ENCODE results near the gene VIPR2. TPM values are rescaled to one million over a fixed set of nuclear protein-coding genes. Genes with fewer than 3 reads are reported as not detected.
"Not testable (repeated sequence)": the region's sequence is repeated elsewhere in the genome, so short reads cannot be mapped to it uniquely, and the experiment has no call there.

The VIPR2 gene
- polyA plus RNA-seq, 1 experiment: not detected

DNA sequence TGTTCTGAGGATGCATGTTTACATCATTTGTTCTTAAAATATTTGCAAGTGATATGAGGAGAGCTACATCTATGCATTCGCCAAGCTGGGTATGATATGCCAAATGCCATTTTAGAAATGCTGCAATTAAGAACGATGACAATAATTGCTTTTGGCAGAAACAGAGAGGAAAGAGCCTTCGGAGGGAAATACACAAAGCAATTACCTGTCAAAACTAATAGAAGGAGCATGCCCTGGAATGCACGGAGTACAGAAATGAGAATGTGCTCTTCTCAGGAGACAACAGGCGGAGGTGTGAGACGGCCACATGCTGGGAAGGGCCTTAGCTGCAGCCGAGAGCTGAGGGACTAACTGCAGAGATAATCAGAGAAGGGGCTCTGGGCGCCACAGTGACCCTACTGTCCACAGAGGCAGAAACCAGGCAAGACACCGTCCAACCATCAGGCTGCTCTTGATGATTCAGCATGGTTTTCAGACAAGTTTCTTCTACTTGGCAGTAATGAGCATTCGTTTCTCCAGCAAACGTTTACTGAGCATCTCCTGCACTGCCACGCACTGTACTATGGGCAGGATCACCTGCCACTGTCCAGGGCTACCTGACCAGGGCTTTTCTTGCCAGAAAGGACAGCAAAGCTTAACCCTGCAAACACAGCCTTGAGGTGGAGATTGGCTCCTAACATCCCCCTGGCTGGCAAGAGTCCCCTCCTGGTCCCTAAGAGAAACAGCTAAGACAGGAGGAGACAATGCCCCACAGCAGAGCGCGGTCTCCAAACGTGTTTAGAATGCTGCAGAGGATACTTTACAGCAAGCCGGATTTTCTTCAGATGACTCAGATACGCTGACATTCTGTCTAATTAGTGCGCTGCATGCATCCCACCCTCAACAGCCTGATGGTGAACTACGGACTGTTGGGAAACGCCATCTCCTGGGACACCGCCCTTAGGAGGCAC is 18.1 kb downstream of the VIPR2 start:
- DNase-seq (ENCODE audit: low read depth): no peak
- Histone ChIP-seq H3K4me3 (ENCODE audit: low read depth, low read length) (no peak overlapping the region), H3K27me3 (ENCODE audit: control insufficient read depth, insufficient read depth, low read length) (no peaks in the 10 kb centered on the region), H3K36me3 (ENCODE audit: control insufficient read depth, insufficient read depth, low read length) (no peaks in the 10 kb centered on the region; the same call in 1 of the 2 replicates)
- ChIA-PET POLR2A (no interaction called here), CTCF (no interaction called here)
- TF ChIP-seq, protein P1, sequence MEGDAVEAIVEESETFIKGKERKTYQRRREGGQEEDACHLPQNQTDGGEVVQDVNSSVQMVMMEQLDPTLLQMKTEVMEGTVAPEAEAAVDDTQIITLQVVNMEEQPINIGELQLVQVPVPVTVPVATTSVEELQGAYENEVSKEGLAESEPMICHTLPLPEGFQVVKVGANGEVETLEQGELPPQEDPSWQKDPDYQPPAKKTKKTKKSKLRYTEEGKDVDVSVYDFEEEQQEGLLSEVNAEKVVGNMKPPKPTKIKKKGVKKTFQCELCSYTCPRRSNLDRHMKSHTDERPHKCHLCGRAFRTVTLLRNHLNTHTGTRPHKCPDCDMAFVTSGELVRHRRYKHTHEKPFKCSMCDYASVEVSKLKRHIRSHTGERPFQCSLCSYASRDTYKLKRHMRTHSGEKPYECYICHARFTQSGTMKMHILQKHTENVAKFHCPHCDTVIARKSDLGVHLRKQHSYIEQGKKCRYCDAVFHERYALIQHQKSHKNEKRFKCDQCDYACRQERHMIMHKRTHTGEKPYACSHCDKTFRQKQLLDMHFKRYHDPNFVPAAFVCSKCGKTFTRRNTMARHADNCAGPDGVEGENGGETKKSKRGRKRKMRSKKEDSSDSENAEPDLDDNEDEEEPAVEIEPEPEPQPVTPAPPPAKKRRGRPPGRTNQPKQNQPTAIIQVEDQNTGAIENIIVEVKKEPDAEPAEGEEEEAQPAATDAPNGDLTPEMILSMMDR (IDR thresholded peaks at IDR 0.05; ENCODE audit: insufficient read depth, low read depth, low read length): no peak

DNA sequence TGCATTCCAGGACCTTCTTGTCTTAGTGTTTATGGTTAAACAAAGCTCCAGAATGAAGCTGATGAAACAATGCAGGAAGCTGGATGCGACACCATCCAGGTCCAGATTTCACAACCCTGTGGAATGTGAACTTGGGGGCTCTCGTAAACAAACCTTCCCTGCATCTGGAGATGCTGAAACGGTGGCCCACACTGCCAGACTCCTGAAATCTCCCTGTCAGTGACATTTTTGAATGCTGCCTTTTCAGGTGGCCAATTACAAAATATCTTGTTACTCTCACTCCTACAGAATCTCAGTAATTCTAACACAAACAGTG is 18.8 kb downstream of the VIPR2 start:
- ChIA-PET POLR2A (no interaction called here), CTCF (no interaction called here)
- no peaks in the 10 kb centered on the region; the same call in 1 of the 2 replicates for H3K36me3 ChIP-seq (ENCODE audit: control insufficient read depth, insufficient read depth, low read length)
- DNase-seq (ENCODE audit: low read depth): no peak
- H3K4me3 ChIP-seq (ENCODE audit: low read depth, low read length): no peak overlapping the region
- no peaks in the 10 kb centered on the region for H3K27me3 ChIP-seq (ENCODE audit: control insufficient read depth, insufficient read depth, low read length)
- TF ChIP-seq, protein P1 (IDR thresholded peaks at IDR 0.05; ENCODE audit: insufficient read depth, low read depth, low read length): no peak

DNA sequence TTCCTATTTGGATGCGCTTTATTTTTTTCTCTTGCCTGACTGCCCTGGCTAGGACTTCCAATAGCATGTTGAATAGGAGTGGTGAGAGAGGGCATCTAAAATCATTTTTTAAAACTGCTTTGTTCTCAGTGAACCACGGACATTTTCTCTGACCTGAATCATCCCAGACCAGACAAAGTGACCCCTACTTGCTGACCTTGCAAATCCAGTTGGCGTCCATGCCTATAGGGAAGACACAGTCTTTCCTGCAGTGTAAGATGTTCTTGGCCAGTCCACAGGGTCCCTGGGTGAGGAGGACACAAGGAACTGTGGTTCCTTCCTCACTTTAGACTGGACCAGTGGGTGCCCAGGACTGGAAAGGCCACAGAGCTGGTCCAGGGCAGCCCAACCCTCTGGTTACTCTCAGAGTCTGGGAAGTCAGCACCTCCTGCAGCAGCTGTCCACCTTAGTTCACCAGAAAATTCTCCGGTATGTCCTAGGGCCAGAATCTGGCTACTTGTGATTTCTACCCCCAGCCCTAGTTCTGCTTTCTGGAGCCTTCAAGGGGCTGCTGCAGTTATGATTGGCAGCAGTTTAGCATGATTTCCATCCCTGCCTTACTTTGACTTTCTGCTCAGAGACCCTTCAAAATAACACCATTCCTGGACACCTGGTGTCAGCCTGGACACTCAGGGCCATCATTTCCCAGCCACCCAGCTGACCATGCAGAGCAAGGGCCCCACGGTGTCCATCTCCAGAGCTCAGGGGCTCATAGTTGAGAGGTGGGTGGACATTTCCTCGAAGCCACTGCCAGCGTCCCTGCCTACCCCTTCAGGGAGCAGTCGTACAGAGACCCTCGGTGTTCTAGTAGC is 19.3 kb downstream of the VIPR2 start:
- ChIA-PET POLR2A (no interaction called here), CTCF (no interaction called here)
- TF ChIP-seq, protein P1 (IDR thresholded peaks at IDR 0.05; ENCODE audit: insufficient read depth, low read depth, low read length): no peak
- H3K4me3 ChIP-seq (ENCODE audit: low read depth, low read length): no peak overlapping the region
- no peak for DNase-seq (ENCODE audit: low read depth)
- H3K36me3 ChIP-seq (ENCODE audit: control insufficient read depth, insufficient read depth, low read length): no peaks in the 10 kb centered on the region; the same call in 1 of the 2 replicates
- H3K27me3 ChIP-seq (ENCODE audit: control insufficient read depth, insufficient read depth, low read length): no peaks in the 10 kb centered on the region

DNA sequence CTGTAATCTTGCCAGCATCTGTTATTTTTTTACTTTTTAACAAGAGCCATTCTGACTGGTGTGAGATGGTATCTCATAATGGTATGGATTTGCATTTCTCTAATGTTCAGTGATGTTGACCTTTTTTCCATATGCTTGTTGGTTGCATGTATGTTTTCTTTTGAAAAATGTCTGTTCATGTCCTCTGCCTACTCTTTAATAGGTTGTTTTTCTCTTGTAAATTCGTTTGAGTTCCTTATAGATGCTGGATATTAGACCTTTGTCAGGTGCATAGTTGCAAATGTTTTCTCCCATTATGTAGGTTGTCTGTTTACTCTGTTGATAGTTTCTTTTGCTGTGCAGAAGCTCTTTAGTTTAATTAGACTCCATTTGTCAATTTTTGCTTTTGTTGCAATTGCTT is 20.9 kb downstream of the VIPR2 start:
- H3K4me3 ChIP-seq (ENCODE audit: low read depth, low read length); H3K27me3 ChIP-seq (ENCODE audit: control insufficient read depth, insufficient read depth, low read length); CTCF ChIA-PET; H3K36me3 ChIP-seq (ENCODE audit: control insufficient read depth, insufficient read depth, low read length); POLR2A ChIA-PET; DNase-seq (ENCODE audit: low read depth): not testable (repeated sequence)

DNA sequence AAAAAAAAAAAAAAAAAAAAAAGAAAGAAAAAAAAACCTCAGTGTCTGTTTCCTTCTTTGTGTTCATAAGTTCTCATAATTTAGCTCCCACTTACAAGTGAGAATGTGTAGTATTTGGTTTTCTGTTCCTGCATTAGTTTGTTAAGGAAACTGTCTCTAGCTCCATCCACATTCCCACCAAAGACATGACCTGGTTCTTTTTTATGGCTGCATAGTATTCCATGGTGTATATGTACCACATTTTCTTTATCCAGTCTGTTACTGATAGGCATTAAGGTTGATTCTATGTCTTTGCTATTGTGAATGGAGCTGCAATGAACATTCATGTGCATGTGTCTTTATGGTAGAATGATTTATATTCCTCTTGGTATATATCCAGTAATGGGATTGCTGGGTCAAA is 21.4 kb downstream of the VIPR2 start:
- CTCF ChIA-PET; H3K4me3 ChIP-seq (ENCODE audit: low read depth, low read length); H3K36me3 ChIP-seq (ENCODE audit: control insufficient read depth, insufficient read depth, low read length); H3K27me3 ChIP-seq (ENCODE audit: control insufficient read depth, insufficient read depth, low read length); DNase-seq (ENCODE audit: low read depth); POLR2A ChIA-PET: not testable (repeated sequence)

DNA sequence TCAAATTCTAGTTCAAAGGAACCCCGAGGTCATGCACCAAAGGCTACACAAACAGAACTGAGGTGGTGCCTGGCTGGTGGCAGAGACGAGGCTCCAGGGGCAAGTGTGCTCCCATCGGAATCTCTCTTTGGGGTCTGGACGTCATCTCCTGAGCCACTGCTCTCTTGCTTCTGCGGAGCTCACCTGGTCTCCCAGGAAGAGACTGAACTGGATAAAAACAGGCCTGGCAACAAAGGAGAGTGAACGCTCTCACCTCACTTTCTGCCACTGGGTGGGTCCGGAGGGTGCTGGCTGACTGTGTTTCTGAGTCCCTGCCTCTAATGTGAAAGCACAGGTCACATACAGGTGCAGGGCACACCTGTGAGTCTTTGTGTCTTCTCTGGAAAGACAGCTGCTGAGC is 22.4 kb downstream of the VIPR2 start:
- no peaks in the 10 kb centered on the region; the same call in 1 of the 2 replicates for H3K36me3 ChIP-seq (ENCODE audit: control insufficient read depth, insufficient read depth, low read length)
- H3K4me3 ChIP-seq (ENCODE audit: low read depth, low read length): no peak overlapping the region
- TF ChIP-seq, protein P1 (IDR thresholded peaks at IDR 0.05; ENCODE audit: insufficient read depth, low read depth, low read length): no peak
- DNase-seq (ENCODE audit: low read depth): no peak
- H3K27me3 ChIP-seq (ENCODE audit: control insufficient read depth, insufficient read depth, low read length): no peaks in the 10 kb centered on the region
- ChIA-PET POLR2A (no interaction called here), CTCF (no interaction called here)
